Measurements from ENCODE around the gene RPS16. TPM values are rescaled to one million over a fixed set of nuclear protein-coding genes. Genes with fewer than 3 reads are reported as not detected.

The RPS16 gene
- total and polyA plus RNA-seq, 2 experiments from 2014 or later, result 207 to 1,901 TPM

GRCh38 chr19:39470724-39471339 lies 35.1 kb upstream of the RPS16 start:
- no peak overlapping the region for H3K4me2 ChIP-seq
- Mint-ChIP-seq H3K4me3 (no peak overlapping the region), H3K9me3 (no peaks in the 10 kb centered on the region; the same call in 2 of the 3 replicates), H3K4me1 (peaks cover 8% of the 10 kb centered on the region), H3K36me3 (ENCODE audit: low read depth) (peaks cover 78% of the 10 kb centered on the region), H3K27me3 (ENCODE audit: insufficient read depth, low read depth, poor library complexity) (peaks cover 12% of the 10 kb centered on the region), H3K27ac (no peak overlapping the region)
- peaks cover 13% of the 10 kb centered on the region; the same call in 1 of the 2 replicates for H4K20me1 ChIP-seq (replicated peaks; ENCODE audit: insufficient read depth)
- H3K4me3 ChIP-seq, result no peak overlapping the region
- no peak overlapping the region for H3K27ac ChIP-seq (ENCODE audit: low read depth)
- DNase-seq (ENCODE audit: low spot score) (no peak), ATAC-seq (no peak)
- H3F3A ChIP-seq (replicated peaks; ENCODE audit: low read depth), result peaks cover 10% of the 10 kb centered on the region; the same call in 1 of the 2 replicates
- no peaks in the 10 kb centered on the region; the same call in 1 of the 2 replicates for H3K79me2 ChIP-seq (replicated peaks; ENCODE audit: insufficient read depth)
- H3K9me2 ChIP-seq (ENCODE audit: insufficient read depth), result no peaks in the 10 kb centered on the region
- no peaks in the 10 kb centered on the region for H3K27me3 ChIP-seq (ENCODE audit: insufficient read depth)
- H3K36me3 ChIP-seq (ENCODE audit: insufficient read depth), result peaks cover 30% of the 10 kb centered on the region
- TF ChIP-seq CTCF (conservative IDR thresholded peaks at IDR 0.05; ENCODE audit: low read depth in 2 of 2) (no peak), ETS1 (IDR thresholded peaks at IDR 0.05) (no peak), NANOG (IDR thresholded peaks at IDR 0.05; ENCODE audit: borderline replicate concordance) (no peak), JUNB (IDR thresholded peaks at IDR 0.05; ENCODE audit: unreplicated experiment) (no peak), CREB1 (CRISPR knock-in tag; IDR thresholded peaks at IDR 0.05; ENCODE audit: low read depth) (no peak), POLR2AphosphoS5 (IDR thresholded peaks at IDR 0.05; ENCODE audit: low read depth) (no peak)
- no peak overlapping the region for H2AFZ ChIP-seq
- no peaks in the 10 kb centered on the region for H3K4me1 ChIP-seq (ENCODE audit: insufficient read depth)

- Histone ChIP-seq H3K27me3 (ENCODE audit: insufficient read depth) (no peaks in the 10 kb centered on the region), H3K36me3 (ENCODE audit: insufficient read depth) (peaks cover 38% of the 10 kb centered on the region), H3K9me2 (ENCODE audit: insufficient read depth) (no peaks in the 10 kb centered on the region), H3K4me3 (no peak overlapping the region), H2AFZ (no peak overlapping the region), H3F3A (replicated peaks; ENCODE audit: low read depth) (peaks cover 13% of the 10 kb centered on the region; the same call in 1 of the 2 replicates), H3K4me1 (ENCODE audit: insufficient read depth) (no peaks in the 10 kb centered on the region), H4K20me1 (replicated peaks; ENCODE audit: insufficient read depth) (peaks cover 18% of the 10 kb centered on the region; the same call in 1 of the 2 replicates), H3K79me2 (replicated peaks; ENCODE audit: insufficient read depth) (no peaks in the 10 kb centered on the region; the same call in 1 of the 2 replicates), H3K4me2 (no peak overlapping the region), H3K27ac (ENCODE audit: low read depth) (no peak overlapping the region)
- H3K4me1 Mint-ChIP-seq, result peaks cover 2% of the 10 kb centered on the region
- H3K36me3 Mint-ChIP-seq (ENCODE audit: low read depth), result peaks cover 79% of the 10 kb centered on the region
- no peak for DNase-seq (ENCODE audit: low spot score)
- H3K4me3 Mint-ChIP-seq, result no peak overlapping the region; the same call in 2 of the 3 replicates
- no peak for ATAC-seq
- peaks cover 9% of the 10 kb centered on the region for H3K27me3 Mint-ChIP-seq (ENCODE audit: insufficient read depth, low read depth, poor library complexity)
- H3K27ac Mint-ChIP-seq, result no peak overlapping the region
- TF ChIP-seq, protein P1, sequence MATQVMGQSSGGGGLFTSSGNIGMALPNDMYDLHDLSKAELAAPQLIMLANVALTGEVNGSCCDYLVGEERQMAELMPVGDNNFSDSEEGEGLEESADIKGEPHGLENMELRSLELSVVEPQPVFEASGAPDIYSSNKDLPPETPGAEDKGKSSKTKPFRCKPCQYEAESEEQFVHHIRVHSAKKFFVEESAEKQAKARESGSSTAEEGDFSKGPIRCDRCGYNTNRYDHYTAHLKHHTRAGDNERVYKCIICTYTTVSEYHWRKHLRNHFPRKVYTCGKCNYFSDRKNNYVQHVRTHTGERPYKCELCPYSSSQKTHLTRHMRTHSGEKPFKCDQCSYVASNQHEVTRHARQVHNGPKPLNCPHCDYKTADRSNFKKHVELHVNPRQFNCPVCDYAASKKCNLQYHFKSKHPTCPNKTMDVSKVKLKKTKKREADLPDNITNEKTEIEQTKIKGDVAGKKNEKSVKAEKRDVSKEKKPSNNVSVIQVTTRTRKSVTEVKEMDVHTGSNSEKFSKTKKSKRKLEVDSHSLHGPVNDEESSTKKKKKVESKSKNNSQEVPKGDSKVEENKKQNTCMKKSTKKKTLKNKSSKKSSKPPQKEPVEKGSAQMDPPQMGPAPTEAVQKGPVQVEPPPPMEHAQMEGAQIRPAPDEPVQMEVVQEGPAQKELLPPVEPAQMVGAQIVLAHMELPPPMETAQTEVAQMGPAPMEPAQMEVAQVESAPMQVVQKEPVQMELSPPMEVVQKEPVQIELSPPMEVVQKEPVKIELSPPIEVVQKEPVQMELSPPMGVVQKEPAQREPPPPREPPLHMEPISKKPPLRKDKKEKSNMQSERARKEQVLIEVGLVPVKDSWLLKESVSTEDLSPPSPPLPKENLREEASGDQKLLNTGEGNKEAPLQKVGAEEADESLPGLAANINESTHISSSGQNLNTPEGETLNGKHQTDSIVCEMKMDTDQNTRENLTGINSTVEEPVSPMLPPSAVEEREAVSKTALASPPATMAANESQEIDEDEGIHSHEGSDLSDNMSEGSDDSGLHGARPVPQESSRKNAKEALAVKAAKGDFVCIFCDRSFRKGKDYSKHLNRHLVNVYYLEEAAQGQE (IDR thresholded peaks at IDR 0.05; ENCODE audit: unreplicated experiment), result no peak
- no peak for TF ChIP-seq JUNB (IDR thresholded peaks at IDR 0.05; ENCODE audit: unreplicated experiment)
- TF ChIP-seq ZNF114 (CRISPR knock-in tag; IDR thresholded peaks at IDR 0.05), result no peak
- TF ChIP-seq ZNF331 (CRISPR knock-in tag; IDR thresholded peaks at IDR 0.05; ENCODE audit: low read depth), result no peak
- no peak for TF ChIP-seq POLR2AphosphoS5 (IDR thresholded peaks at IDR 0.05; ENCODE audit: low read depth)
- no peak for TF ChIP-seq EZH2phosphoT487 (IDR thresholded peaks at IDR 0.05; ENCODE audit: unreplicated experiment)
- TF ChIP-seq EZH2 (IDR thresholded peaks at IDR 0.05; ENCODE audit: low read depth, unreplicated experiment), result no peak
- TF ChIP-seq NANOG (IDR thresholded peaks at IDR 0.05; ENCODE audit: borderline replicate concordance), result no peak
- no peak for TF ChIP-seq STAT1 (IDR thresholded peaks at IDR 0.05; ENCODE audit: unreplicated experiment)
- no peak for TF ChIP-seq ETS1 (IDR thresholded peaks at IDR 0.05)
- no peak for TF ChIP-seq CREB1 (CRISPR knock-in tag; IDR thresholded peaks at IDR 0.05; ENCODE audit: low read depth)
- H3K9me3 Mint-ChIP-seq, result no peaks in the 10 kb centered on the region; the same call in 2 of the 3 replicates
Measured at GRCh38 chr19:39469567-39469966, 33.8 kb upstream of the RPS16 start.

Measured in GM23338 (cell line).